Measurements from ENCODE around the gene NPC2.

DNA sequence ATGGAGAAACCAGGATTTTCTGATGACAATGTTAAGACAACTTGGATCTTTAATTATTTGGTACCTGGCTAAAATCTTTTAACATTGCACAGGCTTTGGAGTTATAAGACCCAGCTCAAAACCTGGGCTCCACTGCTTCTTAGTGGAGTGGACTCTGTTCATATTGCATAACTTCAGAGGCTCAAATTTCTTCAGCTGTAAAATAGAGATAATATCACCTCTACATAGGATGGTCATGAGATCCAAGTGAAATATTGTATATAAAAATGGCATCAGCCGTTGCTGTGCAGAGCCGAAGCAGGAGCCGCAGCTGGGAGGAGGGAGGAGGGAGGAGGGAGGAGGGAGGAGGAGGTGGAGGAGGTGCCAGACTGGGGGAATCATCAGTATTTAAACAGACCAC, 10.5 kb downstream of the NPC2 start:
- TF ChIP-seq, protein P1, sequence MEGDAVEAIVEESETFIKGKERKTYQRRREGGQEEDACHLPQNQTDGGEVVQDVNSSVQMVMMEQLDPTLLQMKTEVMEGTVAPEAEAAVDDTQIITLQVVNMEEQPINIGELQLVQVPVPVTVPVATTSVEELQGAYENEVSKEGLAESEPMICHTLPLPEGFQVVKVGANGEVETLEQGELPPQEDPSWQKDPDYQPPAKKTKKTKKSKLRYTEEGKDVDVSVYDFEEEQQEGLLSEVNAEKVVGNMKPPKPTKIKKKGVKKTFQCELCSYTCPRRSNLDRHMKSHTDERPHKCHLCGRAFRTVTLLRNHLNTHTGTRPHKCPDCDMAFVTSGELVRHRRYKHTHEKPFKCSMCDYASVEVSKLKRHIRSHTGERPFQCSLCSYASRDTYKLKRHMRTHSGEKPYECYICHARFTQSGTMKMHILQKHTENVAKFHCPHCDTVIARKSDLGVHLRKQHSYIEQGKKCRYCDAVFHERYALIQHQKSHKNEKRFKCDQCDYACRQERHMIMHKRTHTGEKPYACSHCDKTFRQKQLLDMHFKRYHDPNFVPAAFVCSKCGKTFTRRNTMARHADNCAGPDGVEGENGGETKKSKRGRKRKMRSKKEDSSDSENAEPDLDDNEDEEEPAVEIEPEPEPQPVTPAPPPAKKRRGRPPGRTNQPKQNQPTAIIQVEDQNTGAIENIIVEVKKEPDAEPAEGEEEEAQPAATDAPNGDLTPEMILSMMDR (IDR thresholded peaks at IDR 0.05; ENCODE audit: extremely low read depth in 1 of 2, insufficient read depth in 1 of 2, low read depth in 1 of 2, low read length in 2 of 2) = no peak
- TF ChIP-seq EZH2 (IDR thresholded peaks at IDR 0.05; ENCODE audit: borderline replicate concordance, low read depth, low read length, severe bottlenecking) = no peak
- TF ChIP-seq, protein P2, sequence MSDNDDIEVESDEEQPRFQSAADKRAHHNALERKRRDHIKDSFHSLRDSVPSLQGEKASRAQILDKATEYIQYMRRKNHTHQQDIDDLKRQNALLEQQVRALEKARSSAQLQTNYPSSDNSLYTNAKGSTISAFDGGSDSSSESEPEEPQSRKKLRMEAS (IDR thresholded peaks at IDR 0.05; ENCODE audit: insufficient read depth, insufficient read length) = no peak
- no peak for TF ChIP-seq MYC (IDR thresholded peaks at IDR 0.05; ENCODE audit: low read depth, low read length)
